OCI-LY7 (cell line): Measurements from ENCODE around the gene CAPN5.

Experiments
- CTCF ChIP-seq: fragments of 200-600 bp; sonication (generic); conservative IDR thresholded peaks from 2 replicates; pipeline ENCODE4 v1.5.1; 2014; ENCODE audit warnings: mild to moderate bottlenecking, antibody characterized with exemption, low read length, moderate library complexity, mixed read lengths
- EZH2phosphoT487 ChIP-seq: fragments of 200-600 bp; sonication (generic); IDR thresholded peaks from 2 replicates; pipeline ENCODE4 v1.6.1; 2018; ENCODE audit warnings: low read depth, borderline replicate concordance, mild to moderate bottlenecking, mixed run types, antibody characterized with exemption, low read length, moderate library complexity, mixed read lengths

- no peak for TF ChIP-seq CTCF
- no peak for TF ChIP-seq EZH2phosphoT487
Observed at GRCh38 chr11:77059806-77060205, 7.0 kb upstream of the CAPN5 start.
